Stimulated activated CD4-positive, alpha-beta T cell treated with anti-CD3 and anti-CD28 coated beads, Interleukin-12 subunit alpha, Interleukin-12 subunit beta, amount 100 ng/mL, for 48 hours (primary cell): ENCODE results near the gene SSRP1.
A peak's percentile ranks its signal among the peaks of the same experiment; 100 is the strongest.

Source experiments
- DNase-seq, 3 donors: peaks; one replicate each; pipeline ENCODE4 v3.0.0-alpha.2; 2020; ENCODE audit warnings: low read depth in 2 of 3, low spot score in 1 of 3

SSRP1 gene

GRCh38 chr11:57318178-57318577 lies 17.5 kb downstream of the SSRP1 start:
- no peak for DNase-seq

GRCh38 chr11:57316017-57316416 lies 19.7 kb downstream of the SSRP1 start:
- DNase-seq, result no peak

GRCh38 chr11:57315491-57315890 lies 20.2 kb downstream of the SSRP1 start:
- no peak for DNase-seq

- no peak for DNase-seq
Measured at GRCh38 chr11:57314221-57314973, 21.3 kb downstream of the SSRP1 start.

GRCh38 chr11:57313788-57314135 lies 21.9 kb downstream of the SSRP1 start:
- DNase-seq, result no peak

- DNase-seq, result no peak
Measured at GRCh38 chr11:57313071-57313787, 22.5 kb downstream of the SSRP1 start.

GRCh38 chr11:57312511-57313021 lies 23.1 kb downstream of the SSRP1 start:
- DNase-seq, result no peak

- DNase-seq, result peak; percentile 65 to 66 (median 66)
Measured at GRCh38 chr11:57311109-57311936, 24.4 kb downstream of the SSRP1 start.

GRCh38 chr11:57310630-57311086 lies 25.0 kb downstream of the SSRP1 start:
- no peak for DNase-seq

- DNase-seq, result no peak
Measured at GRCh38 chr11:57310091-57310490, 25.6 kb downstream of the SSRP1 start.

- no peak for DNase-seq
Measured at GRCh38 chr11:57309106-57310059, 26.3 kb downstream of the SSRP1 start.

GRCh38 chr11:57308426-57309060 lies 27.1 kb downstream of the SSRP1 start:
- DNase-seq, result no peak

- DNase-seq, result no peak
Measured at GRCh38 chr11:57307666-57308270, 27.9 kb downstream of the SSRP1 start.

- DNase-seq, result no peak
Measured at GRCh38 chr11:57306940-57307565, 28.6 kb downstream of the SSRP1 start.

GRCh38 chr11:57306161-57306876 lies 29.4 kb downstream of the SSRP1 start:
- DNase-seq, result no peak

GRCh38 chr11:57305523-57305922 lies 30.2 kb downstream of the SSRP1 start:
- no peak for DNase-seq

- no peak for DNase-seq
Measured at GRCh38 chr11:57303990-57304579, 31.6 kb downstream of the SSRP1 start.
